HCEC 1CT (cell line): ENCODE measurements around the gene MRPL51.
"Not testable (repeated sequence)": the region's sequence is repeated elsewhere in the genome, so short reads cannot be mapped to it uniquely, and the experiment has no call there.

Source experiments
- DNase-seq: peaks from one replicate; pipeline ENCODE4 v3.0.0-alpha.2; 2017

The MRPL51 gene

GRCh38 chr12:6530576-6531260 is 37.7 kb upstream of the MRPL51 start:
- no peak for DNase-seq

- DNase-seq = no peak
Measured at GRCh38 chr12:6529291-6529737, 36.3 kb upstream of the MRPL51 start.

GRCh38 chr12:6528539-6529235 is 35.6 kb upstream of the MRPL51 start:
- no peak for DNase-seq

GRCh38 chr12:6527711-6528110 is 34.6 kb upstream of the MRPL51 start:
- no peak for DNase-seq

- no peak for DNase-seq
Measured at GRCh38 chr12:6526766-6527525, 33.9 kb upstream of the MRPL51 start.

GRCh38 chr12:6526201-6526600 is 33.1 kb upstream of the MRPL51 start:
- DNase-seq = no peak

- DNase-seq = no peak
Measured at GRCh38 chr12:6524648-6525047, 31.6 kb upstream of the MRPL51 start.

GRCh38 chr12:6523708-6524107 is 30.6 kb upstream of the MRPL51 start:
- no peak for DNase-seq

- DNase-seq = no peak
Measured at GRCh38 chr12:6522193-6522592, 29.1 kb upstream of the MRPL51 start.

- no peak for DNase-seq
Measured at GRCh38 chr12:6520186-6520585, 27.1 kb upstream of the MRPL51 start.

- no peak for DNase-seq
Measured at GRCh38 chr12:6508087-6508486, 15.0 kb upstream of the MRPL51 start.

GRCh38 chr12:6507102-6507998 is 14.3 kb upstream of the MRPL51 start:
- DNase-seq = no peak

GRCh38 chr12:6500466-6500865 is 7.4 kb upstream of the MRPL51 start:
- no peak for DNase-seq

- DNase-seq = not testable (repeated sequence)
Measured at GRCh38 chr12:6497291-6497690, 4.2 kb upstream of the MRPL51 start.

GRCh38 chr12:6494968-6495367 is 1.9 kb upstream of the MRPL51 start:
- DNase-seq = peak; percentile 19

- no peak for DNase-seq
Measured at GRCh38 chr12:6494258-6494743, 1.2 kb upstream of the MRPL51 start.

GRCh38 chr12:6493497-6494257 is 615 bp upstream of the MRPL51 start, which contains the start of gene NCAPD2:
Gene NCAPD2 (plus strand): TSS chr12:6494102. CDS start chr12:6495099, 997 bp downstream.
- peak; percentile 98 for DNase-seq

- DNase-seq = not testable (repeated sequence)
Measured at GRCh38 chr12:6490673-6491072, 2.4 kb downstream of the MRPL51 start.

- no peak for DNase-seq
Measured at GRCh38 chr12:6489449-6489848, 3.6 kb downstream of the MRPL51 start.

GRCh38 chr12:6488240-6488639 is 4.8 kb downstream of the MRPL51 start:
- DNase-seq = no peak

GRCh38 chr12:6478416-6478815 is 14.6 kb downstream of the MRPL51 start:
- no peak for DNase-seq
